Esophagus squamous epithelium (tissue), 4 donors: Measurements from ENCODE around the gene ABLIM3.

Experiments used
- POLR2A ChIP-seq, 4 donors: fragments of 450-650 bp; IDR thresholded peaks; one replicate each; pipeline ENCODE4 v1.6.1; 2017; ENCODE audit warnings: antibody characterized with exemption in 4 of 4, mild to moderate bottlenecking in 4 of 4, moderate library complexity in 3 of 4
- TF ChIP-seq, protein P1 (sequence below), 6 experiments: fragments of 450-650 bp in 4 of 6; fragments of 200-600 bp in 2 of 6; sonication (generic) in 2 of 6; IDR thresholded peaks; one replicate each; pipeline ENCODE4 v1.5.1; 2016 to 2019; ENCODE audit warnings: antibody characterized with exemption in 6 of 6, mild to moderate bottlenecking in 4 of 6, moderate library complexity in 4 of 6

DNA sequence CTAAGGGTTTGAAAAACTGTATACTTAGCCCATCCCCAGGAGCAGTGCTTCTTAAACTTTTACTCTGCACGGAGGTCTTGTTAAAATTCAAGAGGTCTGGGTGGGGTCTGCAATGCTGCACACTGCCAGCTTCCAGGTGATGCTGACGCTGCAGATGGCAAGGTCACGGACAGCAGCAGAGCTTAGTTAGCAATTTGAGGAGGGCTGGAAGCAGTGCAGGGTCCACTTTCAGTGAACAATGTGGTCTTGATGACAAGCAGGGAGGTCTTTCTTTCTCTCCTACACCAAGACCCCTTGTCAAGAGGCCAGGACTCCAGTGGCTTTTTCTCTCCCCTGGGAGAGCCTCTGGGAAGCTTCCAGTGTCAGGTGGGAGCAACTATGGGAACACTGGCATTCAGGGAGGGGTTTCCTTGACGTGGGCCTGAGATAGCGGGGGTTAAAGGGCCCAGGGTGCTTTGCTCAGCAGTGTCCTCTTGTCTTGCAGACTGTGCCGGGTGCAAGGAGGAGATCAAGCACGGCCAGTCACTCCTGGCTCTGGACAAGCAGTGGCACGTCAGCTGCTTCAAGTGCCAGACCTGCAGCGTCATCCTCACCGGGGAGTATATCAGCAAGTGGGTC lies 65.3 kb downstream of the ABLIM3 start:
- TF ChIP-seq, protein P1, sequence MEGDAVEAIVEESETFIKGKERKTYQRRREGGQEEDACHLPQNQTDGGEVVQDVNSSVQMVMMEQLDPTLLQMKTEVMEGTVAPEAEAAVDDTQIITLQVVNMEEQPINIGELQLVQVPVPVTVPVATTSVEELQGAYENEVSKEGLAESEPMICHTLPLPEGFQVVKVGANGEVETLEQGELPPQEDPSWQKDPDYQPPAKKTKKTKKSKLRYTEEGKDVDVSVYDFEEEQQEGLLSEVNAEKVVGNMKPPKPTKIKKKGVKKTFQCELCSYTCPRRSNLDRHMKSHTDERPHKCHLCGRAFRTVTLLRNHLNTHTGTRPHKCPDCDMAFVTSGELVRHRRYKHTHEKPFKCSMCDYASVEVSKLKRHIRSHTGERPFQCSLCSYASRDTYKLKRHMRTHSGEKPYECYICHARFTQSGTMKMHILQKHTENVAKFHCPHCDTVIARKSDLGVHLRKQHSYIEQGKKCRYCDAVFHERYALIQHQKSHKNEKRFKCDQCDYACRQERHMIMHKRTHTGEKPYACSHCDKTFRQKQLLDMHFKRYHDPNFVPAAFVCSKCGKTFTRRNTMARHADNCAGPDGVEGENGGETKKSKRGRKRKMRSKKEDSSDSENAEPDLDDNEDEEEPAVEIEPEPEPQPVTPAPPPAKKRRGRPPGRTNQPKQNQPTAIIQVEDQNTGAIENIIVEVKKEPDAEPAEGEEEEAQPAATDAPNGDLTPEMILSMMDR (IDR thresholded peaks at IDR 0.05): no peak
- TF ChIP-seq POLR2A (IDR thresholded peaks at IDR 0.05): no peak
